ENCODE results near the gene UBE2U. TPM values are rescaled to one million over a fixed set of nuclear protein-coding genes. Genes with fewer than 3 reads are reported as not detected.
A peak's percentile ranks its signal among the peaks of the same experiment; 100 is the strongest.

The UBE2U gene
- total RNA-seq, 4 donors from 2014 or later = not detected

- Histone ChIP-seq H3K4me3 (no peak overlapping the region), H3K27me3 (no peaks in the 10 kb centered on the region), H3K36me3 (peaks cover 0 to 14% of the 10 kb centered on the region in 2 donors), H3K9me3 (no peaks in the 10 kb centered on the region), H3K4me1 (peaks cover 0 to 11% (median 0%) of the 10 kb centered on the region in 3 donors), H3K27ac (no peak overlapping the region)
- no peak for ATAC-seq
- TF ChIP-seq POLR2AphosphoS5 (IDR thresholded peaks at IDR 0.05) (no peak), CTCF (IDR thresholded peaks at IDR 0.05) (no peak), EP300 (IDR thresholded peaks at IDR 0.05) (no peak), POLR2A (IDR thresholded peaks at IDR 0.05) (no peak)
- WGBS, 2 donors (ENCODE audit: low coverage in 1 of 2) = 76 to 84% methylated on average over 3 to 4 of the region's 4 CpGs
Measured at GRCh38 chr1:64179588-64179987, 23.8 kb upstream of the UBE2U start.

GRCh38 chr1:64182207-64182606 is 21.2 kb upstream of the UBE2U start:
- ATAC-seq = no peak
- peaks cover 0 to 14% of the 10 kb centered on the region in 2 donors for H3K36me3 ChIP-seq
- peaks cover 0 to 11% (median 0%) of the 10 kb centered on the region in 3 donors for H3K4me1 ChIP-seq
- no peak for TF ChIP-seq CTCF (IDR thresholded peaks at IDR 0.05)
- TF ChIP-seq POLR2AphosphoS5 (IDR thresholded peaks at IDR 0.05) = no peak
- no peak for TF ChIP-seq POLR2A (IDR thresholded peaks at IDR 0.05)
- no peak for TF ChIP-seq EP300 (IDR thresholded peaks at IDR 0.05)
- 89 to 90% methylated on average over 2 of the region's 2 CpGs for WGBS, 2 donors (ENCODE audit: low coverage in 1 of 2)
- no peak overlapping the region for H3K27ac ChIP-seq
- no peaks in the 10 kb centered on the region for H3K27me3 ChIP-seq
- no peaks in the 10 kb centered on the region for H3K9me3 ChIP-seq
- no peak overlapping the region for H3K4me3 ChIP-seq

DNA sequence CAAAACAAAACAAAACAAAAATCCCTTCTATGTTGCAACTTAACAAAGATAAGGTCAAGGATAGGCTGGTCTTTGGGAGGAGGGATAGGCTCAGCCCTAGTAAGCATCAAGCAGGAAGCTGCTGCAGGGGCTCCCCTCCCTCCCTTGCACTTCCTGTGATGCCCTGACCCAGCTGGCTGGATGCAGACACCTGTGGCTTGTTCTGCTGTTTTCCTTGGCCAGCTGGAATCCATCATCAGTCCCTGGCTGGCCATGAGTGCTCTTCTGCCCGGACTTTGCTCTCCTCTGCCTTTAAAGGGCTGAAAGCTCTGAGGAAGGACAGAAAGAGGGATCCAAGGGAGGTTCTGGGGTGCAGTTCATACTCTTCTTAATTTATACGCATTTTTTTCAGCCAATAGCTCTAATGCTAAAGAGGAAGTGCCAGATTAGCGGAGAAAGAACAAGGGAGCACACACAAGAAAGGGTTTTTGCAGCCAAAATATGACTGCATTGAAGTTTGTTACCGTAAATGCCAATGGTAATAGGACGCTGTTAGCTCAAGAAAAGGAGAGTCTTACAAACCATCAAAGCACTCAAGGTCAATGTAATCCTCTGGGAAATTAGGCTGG is 19.9 kb upstream of the UBE2U start:
- TF ChIP-seq CTCF (IDR thresholded peaks at IDR 0.05) = no peak
- H3K4me3 ChIP-seq = no peak overlapping the region
- no peak overlapping the region for H3K27ac ChIP-seq
- no peaks in the 10 kb centered on the region for H3K9me3 ChIP-seq
- WGBS, 2 donors (ENCODE audit: low coverage in 1 of 2) = 41 to 48% methylated on average over 3 of the region's 5 CpGs
- no peaks in the 10 kb centered on the region for H3K27me3 ChIP-seq
- ATAC-seq = peak; percentile 65
- H3K36me3 ChIP-seq = peaks cover 0 to 1% of the 10 kb centered on the region in 2 donors
- H3K4me1 ChIP-seq = peaks cover 0 to 11% (median 0%) of the 10 kb centered on the region in 3 donors

GRCh38 chr1:64184003-64184440 is 19.4 kb upstream of the UBE2U start:
- Histone ChIP-seq H3K9me3 (no peaks in the 10 kb centered on the region), H3K4me1 (peaks cover 0 to 11% (median 0%) of the 10 kb centered on the region in 3 donors), H3K27me3 (no peaks in the 10 kb centered on the region), H3K27ac (no peak overlapping the region), H3K36me3 (no peaks in the 10 kb centered on the region), H3K4me3 (no peak overlapping the region)
- WGBS, 2 donors (ENCODE audit: low coverage in 1 of 2) = 57 to 70% methylated on average over 3 to 5 of the region's 5 CpGs
- TF ChIP-seq CTCF (IDR thresholded peaks at IDR 0.05) (no peak), POLR2AphosphoS5 (IDR thresholded peaks at IDR 0.05) (no peak)
- ATAC-seq = no peak

- Histone ChIP-seq H3K4me1 (peaks cover 0 to 11% (median 0%) of the 10 kb centered on the region in 3 donors), H3K9me3 (no peaks in the 10 kb centered on the region), H3K36me3 (no peaks in the 10 kb centered on the region), H3K4me3 (no peak overlapping the region), H3K27ac (no peak overlapping the region), H3K27me3 (no peaks in the 10 kb centered on the region)
- TF ChIP-seq EP300 (IDR thresholded peaks at IDR 0.05) (no peak), CTCF (IDR thresholded peaks at IDR 0.05) (no peak), POLR2A (IDR thresholded peaks at IDR 0.05) (no peak), POLR2AphosphoS5 (IDR thresholded peaks at IDR 0.05) (no peak)
- 65 to 67% methylated on average over 4 of the region's 10 CpGs for WGBS, 2 donors (ENCODE audit: low coverage in 1 of 2)
- ATAC-seq = no peak
Measured at GRCh38 chr1:64186138-64186897, 17.1 kb upstream of the UBE2U start.

Measured in gastroesophageal sphincter (tissue), 4 donors.